Stimulated activated CD4-positive, alpha-beta T cell treated with anti-CD3 and anti-CD28 coated beads, Interleukin-2, amount 100 ng/mL, for 4 hours (primary cell): ENCODE results near the gene NUDC.
"Not testable (repeated sequence)": the region's sequence is repeated elsewhere in the genome, so short reads cannot be mapped to it uniquely, and the experiment has no call there.

Source experiments
- DNase-seq: peaks from one replicate; pipeline ENCODE4 v3.0.0-alpha.2; 2020; ENCODE audit warnings: low read depth

NUDC gene

DNA sequence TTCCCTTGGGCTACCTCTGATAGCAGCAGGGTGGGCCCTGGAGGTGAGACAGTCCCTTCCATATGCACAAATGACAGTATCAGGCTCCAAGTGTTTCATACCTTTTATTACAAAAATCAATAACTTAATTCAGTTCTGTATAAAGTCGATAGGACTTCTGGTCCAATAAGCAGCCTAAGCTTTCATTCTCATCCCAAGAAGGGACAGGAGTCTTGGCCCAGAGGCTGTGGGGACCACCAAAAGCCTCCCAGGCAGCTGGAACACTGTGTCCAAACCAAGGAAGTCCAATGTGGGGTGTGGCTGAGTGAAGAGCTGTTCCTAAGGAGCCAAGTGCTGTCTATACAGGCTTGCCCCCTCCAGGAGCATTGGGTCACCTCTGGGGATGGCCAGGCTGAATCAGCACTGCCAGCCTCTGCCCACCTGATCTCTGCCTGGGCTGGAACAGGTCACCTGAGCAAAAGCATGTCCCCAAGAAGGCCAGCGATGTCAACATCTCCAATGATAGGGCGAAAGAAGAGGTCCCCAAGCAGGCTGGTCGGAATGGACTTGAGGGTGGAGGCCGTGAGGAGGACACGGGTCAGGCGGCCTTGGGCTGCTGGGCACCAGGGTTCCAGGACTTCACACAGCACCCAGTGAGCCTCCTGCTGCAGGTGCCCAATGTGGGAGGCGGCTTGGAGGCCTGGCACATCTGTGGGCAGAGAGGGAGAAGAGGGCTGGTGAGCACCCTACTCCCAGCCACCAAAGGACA lies 10.0 kb upstream of the NUDC start:
- DNase-seq = no peak

DNA sequence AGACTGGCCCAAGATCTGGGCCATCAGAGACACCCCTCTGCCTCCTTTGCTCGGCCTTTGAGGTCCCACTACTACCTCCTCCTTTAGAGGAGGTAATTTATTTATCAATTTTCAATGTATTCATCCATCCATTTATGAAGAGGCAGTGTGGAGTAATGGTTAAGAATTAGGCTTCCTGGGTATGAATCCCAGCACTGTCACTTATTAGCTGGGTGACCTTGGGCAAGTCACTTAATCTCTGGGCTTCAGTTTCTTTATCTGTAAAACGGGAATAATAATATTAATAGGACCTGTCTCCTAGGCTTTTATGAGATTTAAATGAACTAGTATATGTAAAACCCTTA lies 9.4 kb upstream of the NUDC start:
- no peak for DNase-seq

GRCh38 chr1:26913389-26913753 lies 8.2 kb upstream of the NUDC start:
- DNase-seq = no peak

GRCh38 chr1:26913754-26914619 lies 7.6 kb upstream of the NUDC start, which contains the start of gene NR0B2:
Gene NR0B2, minus strand, starts transcription at chr1:26913975. Its CDS starts 35 bp downstream, at chr1:26913940.
- no peak for DNase-seq

- no peak for DNase-seq
Measured at GRCh38 chr1:26915204-26915842, 6.2 kb upstream of the NUDC start.

DNA sequence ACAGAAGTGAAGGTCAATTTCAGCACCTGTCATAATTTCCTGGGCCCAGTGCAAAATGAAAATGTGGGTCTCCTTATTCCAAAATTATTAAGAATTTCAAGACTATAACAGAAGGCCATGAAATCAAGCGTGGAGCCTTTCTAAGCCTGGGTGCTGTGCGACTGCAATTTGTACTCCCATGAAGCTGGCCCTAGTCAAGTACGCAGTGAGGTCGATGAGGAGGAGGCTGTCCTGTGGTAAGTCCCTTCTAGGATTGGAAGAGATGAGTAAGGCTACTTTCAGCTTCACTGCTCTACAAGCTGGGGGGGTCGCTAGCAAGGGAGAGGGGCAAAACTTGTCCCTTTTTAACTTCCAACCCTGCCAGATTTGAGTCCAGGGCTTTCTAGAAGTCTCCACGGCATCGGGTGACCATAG lies 410 bp upstream of the NUDC start:
- DNase-seq = no peak

GRCh38 chr1:26922431-26922729 lies 837 bp downstream of the NUDC start:
- no peak for DNase-seq

GRCh38 chr1:26922901-26923300 lies 1.4 kb downstream of the NUDC start:
- no peak for DNase-seq

- DNase-seq = no peak
Measured at GRCh38 chr1:26923711-26924110, 2.2 kb downstream of the NUDC start.

GRCh38 chr1:26932531-26932930 lies 11.0 kb downstream of the NUDC start:
- no peak for DNase-seq

GRCh38 chr1:26936823-26937222 lies 15.3 kb downstream of the NUDC start:
- no peak for DNase-seq

GRCh38 chr1:26938004-26938658 lies 16.6 kb downstream of the NUDC start:
- DNase-seq = no peak

DNA sequence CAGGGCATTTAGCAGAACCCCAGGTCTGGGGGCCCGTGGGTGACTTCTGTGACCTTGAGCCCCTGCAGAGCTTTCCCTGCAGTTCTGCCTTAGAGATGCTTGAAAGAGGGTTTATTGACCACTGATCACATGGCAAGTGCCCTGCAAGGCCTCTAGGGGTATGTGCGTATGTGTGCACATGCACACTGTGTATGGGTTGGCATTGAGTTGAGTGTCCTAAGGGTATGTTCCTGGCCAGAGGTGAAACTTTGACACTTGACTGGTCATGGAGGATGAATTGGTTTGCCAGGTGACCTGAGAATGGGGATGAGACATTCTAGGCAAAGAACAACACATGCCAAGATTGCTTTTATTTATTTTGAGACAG lies 17.1 kb downstream of the NUDC start:
- DNase-seq = no peak

GRCh38 chr1:26941311-26941710 lies 19.8 kb downstream of the NUDC start:
- DNase-seq = no peak

- no peak for DNase-seq
Measured at GRCh38 chr1:26942656-26943055, 21.1 kb downstream of the NUDC start.

DNA sequence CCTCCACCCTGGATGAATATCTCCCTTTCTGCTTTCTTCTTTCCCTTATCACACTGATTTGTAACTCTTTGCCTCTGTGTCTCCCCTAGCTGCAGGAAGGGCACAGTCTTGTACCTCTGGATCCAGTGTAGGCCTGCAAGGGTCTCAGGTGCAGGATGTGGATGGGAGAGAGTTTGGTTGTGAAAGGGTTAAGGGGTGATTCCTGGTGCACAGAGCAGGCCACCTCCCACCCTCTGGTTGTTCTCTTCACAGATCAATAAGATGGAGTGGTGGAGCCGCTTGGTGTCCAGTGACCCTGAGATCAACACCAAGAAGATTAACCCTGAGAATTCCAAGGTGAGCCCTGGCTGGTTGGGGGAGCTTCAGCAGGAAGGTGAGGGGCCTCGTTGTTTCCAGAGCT lies 23.6 kb downstream of the NUDC start:
- DNase-seq = no peak

- no peak for DNase-seq
Measured at GRCh38 chr1:26945728-26946127, 24.2 kb downstream of the NUDC start.

DNA sequence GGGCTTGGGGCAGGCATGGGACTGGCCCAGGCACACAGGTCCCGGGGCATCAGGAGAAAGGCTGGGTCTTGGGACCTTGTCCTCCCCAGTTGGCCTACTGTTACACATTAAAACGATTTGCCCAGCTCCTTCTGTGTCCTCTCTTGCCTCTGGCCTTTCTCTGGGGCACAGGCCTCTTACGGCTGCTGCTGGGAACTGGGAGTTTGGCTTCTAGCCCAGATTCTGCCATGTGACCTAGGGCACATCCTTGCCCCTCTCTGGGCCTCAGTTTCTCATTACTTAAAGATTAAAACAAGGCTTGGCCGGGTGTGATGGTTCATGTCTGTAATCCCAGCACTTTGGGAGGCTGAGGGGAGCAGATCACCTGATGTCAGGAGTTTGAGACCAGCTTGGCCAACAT lies 24.7 kb downstream of the NUDC start:
- DNase-seq = no peak

- DNase-seq = not testable (repeated sequence)
Measured at GRCh38 chr1:26948725-26949057, 27.1 kb downstream of the NUDC start.

DNA sequence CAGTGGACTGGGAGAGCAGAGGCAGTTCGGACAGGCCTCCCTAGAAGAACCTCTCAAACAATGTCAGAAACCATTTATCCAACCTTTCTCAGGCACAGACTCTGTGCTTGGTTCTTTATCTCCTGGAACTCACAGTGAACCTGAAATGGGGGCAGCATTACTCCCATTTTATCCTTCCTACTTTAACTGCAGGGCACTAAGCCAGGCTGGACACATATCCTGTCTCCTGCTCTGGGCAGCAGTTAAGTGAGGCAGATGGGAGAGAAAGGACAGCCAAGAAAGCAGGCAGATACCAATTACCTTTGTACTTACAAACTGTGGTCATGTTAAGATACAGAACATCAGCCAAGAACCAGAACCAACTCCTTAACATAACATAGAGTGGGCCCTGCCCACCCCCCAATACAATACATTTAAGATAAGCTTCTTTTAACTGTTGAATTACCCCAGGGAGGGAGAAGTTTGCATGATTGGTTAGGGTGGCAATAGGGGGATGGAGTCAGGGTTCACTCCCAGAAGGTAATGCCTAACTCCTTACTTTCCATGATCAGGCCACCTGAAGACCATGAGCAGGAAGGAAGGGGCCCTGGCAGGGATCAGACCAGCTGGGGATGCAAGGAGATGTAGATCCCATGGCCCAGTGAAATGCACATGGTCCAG lies 27.9 kb downstream of the NUDC start:
- no peak for DNase-seq

- no peak for DNase-seq
Measured at GRCh38 chr1:26949926-26950319, 28.4 kb downstream of the NUDC start.

- no peak for DNase-seq
Measured at GRCh38 chr1:26950602-26951001, 29.1 kb downstream of the NUDC start.
